DMS153 treated with DMSO at 0.1 percent for 48 hours (cell line): ENCODE data around the gene GGNBP2.
A peak's percentile ranks its signal among the peaks of the same experiment; 100 is the strongest.

Experiments used
- DNase-seq: peaks from one replicate; lab custom pipeline; 2025; ENCODE audit not compliant: unreplicated experiment; lab: John Stamatoyannopoulos, UW

The GGNBP2 gene

GRCh38 chr17:36512641-36513040 is 32.1 kb upstream of the GGNBP2 start:
- DNase-seq = no peak

GRCh38 chr17:36514856-36515255 is 29.9 kb upstream of the GGNBP2 start:
- no peak for DNase-seq

GRCh38 chr17:36515837-36516236 is 28.9 kb upstream of the GGNBP2 start:
- DNase-seq = no peak

DNA sequence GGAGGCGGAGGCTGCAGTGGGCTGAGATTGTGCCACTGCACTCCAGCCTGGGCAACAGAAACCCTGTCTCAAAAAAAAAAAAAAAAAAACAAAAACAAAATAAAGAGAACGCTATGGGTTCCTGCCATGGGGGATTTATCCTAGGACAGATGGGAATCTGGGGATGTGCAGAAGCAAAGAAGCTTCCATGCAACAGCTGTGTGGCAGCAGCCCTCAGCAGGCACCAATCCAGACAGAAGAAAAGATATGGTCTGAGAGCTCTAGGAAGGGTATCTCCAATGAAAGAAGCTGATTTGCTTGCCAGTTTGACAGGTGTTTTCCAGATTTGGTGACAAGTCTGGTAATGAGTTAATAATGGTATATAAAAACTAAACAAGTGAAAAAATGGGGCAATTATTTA is 21.6 kb upstream of the GGNBP2 start:
- no peak for DNase-seq

GRCh38 chr17:36524428-36524876 is 20.3 kb upstream of the GGNBP2 start:
- no peak for DNase-seq

GRCh38 chr17:36525113-36525512 is 19.6 kb upstream of the GGNBP2 start:
- no peak for DNase-seq

GRCh38 chr17:36525888-36526287 is 18.8 kb upstream of the GGNBP2 start:
- no peak for DNase-seq

GRCh38 chr17:36527621-36528250 is 17.0 kb upstream of the GGNBP2 start:
- no peak for DNase-seq

DNA sequence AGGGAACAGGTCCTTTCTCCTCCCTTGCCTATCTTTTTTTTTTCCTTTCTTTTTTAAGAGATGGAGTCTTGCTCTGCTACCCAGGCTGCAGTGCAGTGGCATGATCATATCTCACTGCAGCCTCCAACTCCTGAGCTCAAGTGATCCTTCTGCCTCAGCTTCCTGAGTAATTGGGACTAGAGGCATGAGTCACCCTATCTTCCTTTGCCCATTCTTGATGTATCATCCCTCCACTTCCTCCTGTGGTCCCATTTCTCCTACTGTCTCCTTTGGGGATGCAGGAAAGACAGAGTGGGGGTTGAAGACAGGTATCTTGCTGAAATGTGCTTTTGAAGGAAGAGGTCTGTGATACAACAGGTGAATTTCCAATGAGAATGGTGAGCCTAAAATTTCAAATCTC is 15.6 kb upstream of the GGNBP2 start:
- no peak for DNase-seq

GRCh38 chr17:36532435-36532975 is 12.2 kb upstream of the GGNBP2 start:
- no peak for DNase-seq

DNA sequence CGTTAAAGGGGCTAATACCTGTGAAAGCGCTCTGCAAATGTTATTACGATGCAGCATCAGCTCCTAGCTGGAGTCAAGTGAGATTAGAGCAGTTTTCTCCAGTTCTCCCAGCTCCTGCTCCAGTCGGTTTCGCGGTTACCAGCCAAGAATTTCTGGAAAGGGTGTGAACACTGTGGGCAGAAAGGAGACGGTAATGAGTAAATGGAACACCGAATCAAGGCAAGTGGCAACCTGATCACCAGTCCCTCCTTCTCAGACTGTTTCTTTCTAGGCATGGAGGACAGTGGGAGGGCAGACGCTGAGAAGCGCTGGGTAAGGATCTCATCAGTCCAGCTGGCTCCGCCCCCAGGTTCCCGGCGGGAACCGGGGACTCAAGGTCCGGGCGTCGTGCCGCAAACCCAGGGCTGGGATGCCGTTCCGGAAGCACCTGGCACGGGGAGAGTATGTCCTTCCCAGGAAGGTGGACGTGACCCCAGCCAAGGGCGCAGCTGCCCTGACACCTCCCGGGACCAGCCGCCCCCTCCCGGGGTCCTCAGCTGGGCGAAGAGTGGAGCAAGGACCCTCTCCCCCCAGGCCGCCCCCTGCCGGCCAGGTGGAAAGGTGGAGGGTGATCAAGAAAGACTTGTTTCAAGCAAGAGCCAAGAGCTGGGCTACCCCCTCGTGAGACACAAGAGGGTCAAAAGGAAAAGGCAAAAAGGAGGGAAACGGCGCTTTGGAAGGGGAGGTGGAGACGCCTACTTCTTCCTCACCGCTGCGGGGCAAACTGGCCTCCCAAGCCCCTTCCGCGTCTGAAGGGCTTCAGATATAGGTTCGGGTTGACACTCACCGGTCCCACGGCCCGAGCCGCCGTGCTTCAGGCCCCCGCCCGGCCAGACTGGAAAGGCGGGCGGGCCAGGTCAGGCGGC is 10.5 kb upstream of the GGNBP2 start:
- DNase-seq = peak; percentile 60

DNA sequence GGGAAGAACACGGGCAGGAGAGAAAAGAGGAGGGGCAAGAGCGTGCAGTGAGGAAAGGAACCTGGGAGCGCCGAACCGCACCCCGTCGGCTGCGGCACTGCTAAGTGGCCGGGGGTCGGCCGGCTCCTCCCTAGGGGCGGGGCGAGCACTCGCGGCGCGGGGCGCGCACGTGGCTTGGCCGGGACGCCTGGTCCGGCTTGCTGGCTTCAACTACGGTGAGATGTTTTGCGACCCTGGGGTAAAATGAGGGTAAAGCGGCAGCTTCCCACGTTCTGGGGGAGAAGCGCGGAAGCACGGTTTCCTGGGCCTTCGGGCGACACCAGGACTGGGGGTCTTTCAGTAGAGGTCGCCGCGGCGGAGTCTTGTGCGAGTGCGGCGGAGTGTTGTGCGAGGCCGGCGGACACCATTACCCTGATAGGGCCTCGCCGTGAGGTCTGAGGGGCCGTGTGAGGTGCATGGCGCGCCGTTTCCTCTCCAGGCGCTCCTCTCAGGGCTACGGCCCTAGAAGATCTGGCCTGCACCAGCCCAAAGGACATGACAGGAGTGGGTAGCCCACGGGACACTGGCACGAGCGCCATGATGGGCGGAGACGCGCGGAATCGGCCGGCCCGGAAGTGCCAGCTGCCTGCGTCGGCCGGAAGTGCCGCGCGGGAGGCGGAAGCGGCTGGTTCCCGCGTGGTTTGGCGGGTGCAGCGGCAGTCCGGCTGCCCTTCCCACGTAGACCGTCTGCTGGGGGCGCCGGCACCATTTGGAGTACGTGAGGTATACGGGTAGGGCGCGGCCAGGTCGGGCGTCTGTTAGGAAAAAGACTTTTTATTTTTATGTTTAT is 9.7 kb upstream of the GGNBP2 start, which contains the start of the genes MYO19 and PIGW:
TSS of gene MYO19 (minus strand) at position 29 of the 829 bp plus-strand sequence. CDS start 2,330 bp downstream, outside the sequence.
TSS of gene PIGW (plus strand) at position 148 of the 829 bp plus-strand sequence. CDS start 2,115 bp downstream, outside the sequence.
- peak; percentile 69 for DNase-seq

DNA sequence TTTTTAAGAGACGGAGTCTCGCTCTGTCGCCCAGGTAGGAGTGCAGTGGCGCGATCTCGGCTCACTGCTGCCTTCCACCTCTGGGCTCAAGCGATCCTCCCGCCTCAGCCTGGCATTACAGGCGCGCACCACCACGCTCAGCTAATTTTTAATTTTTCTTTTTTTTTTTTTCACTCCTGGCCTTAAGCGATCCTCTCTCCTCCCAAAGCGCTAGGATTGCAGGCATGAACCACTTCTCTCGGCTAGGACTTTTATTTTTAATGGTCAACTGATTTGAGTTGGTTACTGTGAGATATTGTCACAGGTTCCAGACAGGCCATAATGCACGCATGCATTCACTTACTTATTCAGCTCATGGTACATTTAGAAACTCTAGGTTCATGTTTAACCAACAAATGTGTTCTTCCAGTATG is 9.0 kb upstream of the GGNBP2 start:
- DNase-seq = no peak

DNA sequence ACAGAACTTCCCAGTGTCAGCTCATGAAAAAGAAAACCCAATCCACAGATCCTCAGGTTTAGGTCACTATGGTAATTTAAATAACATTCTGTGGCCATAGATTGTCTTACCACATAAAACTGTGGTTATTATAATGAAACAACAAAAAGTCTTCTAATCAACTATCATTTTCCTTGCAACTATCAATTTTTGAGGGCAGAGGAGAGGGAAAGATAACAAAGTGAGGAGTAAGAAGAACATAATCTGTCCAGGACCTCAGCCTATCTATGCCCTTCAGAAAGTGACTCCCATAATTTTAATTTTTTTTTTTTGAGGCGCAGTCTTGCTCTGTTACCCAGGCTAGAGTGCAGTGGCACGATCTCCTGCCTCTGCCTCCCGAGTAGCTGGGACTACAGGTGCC is 4.0 kb upstream of the GGNBP2 start:
- no peak for DNase-seq

- DNase-seq = no peak
Measured at GRCh38 chr17:36542755-36543154, 2.0 kb upstream of the GGNBP2 start.

DNA sequence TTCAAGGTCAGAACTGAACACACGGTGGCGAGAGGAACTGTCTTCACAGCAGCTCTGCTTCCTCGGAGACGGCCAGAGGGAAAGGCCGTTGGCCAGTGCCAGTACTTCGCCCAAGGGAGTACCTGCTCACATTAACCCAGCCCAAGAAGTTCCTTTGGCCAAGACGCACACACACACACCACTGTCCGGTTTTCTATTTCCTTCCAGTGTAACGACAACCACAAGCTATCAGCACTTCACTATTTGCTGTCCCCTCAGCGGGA is 744 bp upstream of the GGNBP2 start:
- DNase-seq = no peak

DNA sequence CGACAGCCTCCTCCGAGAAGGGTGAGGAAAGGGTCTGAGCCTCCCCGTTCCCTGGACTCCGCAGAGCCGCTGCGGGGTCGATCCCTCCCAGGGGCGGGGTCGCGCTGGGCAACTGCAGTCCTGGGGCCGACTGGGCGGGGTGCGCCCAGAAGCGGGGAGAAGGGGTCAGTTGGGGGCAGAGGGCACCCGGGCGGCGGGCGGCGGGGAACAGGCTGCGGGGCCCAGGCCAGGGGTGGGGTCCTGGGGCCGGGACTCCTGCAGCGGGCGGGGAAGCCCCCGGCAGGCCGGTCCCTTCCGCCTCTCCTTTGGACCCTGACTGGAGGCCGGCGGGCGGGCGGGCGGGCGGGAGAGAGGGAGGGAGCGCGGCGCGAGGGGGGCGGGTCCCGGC is 352 bp downstream of the GGNBP2 start:
- DNase-seq = no peak

GRCh38 chr17:36545465-36546417 is 1.0 kb downstream of the GGNBP2 start:
- DNase-seq = peak; percentile 93

GRCh38 chr17:36546418-36547093 is 1.8 kb downstream of the GGNBP2 start:
- no peak for DNase-seq

GRCh38 chr17:36547776-36548175 is 3.1 kb downstream of the GGNBP2 start:
- no peak for DNase-seq
